ENCODE results near the gene NDST1.

NDST1 gene

DNA sequence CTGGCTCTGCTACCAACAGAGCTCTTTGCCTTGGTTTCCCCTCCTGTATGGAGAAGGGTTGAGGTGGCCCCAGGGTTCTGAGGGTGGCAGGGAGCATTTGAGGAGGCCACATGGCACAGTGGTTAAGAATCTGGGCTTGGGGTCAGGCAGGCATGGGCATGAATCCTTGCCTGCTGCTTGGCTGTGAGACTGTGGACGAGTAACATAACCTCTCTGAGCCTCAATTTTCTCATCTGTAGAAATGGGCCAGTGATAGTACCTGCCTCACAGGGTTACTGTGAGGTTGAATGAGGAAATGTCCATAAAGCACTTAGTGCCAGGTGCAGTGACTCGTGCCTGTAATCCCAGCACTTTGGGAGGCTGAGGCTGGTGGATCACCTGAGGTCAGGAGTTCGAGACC, 5.1 kb upstream of the NDST1 start:
- H3K27ac ChIP-seq, result no peak overlapping the region
- TF ChIP-seq, protein P1, sequence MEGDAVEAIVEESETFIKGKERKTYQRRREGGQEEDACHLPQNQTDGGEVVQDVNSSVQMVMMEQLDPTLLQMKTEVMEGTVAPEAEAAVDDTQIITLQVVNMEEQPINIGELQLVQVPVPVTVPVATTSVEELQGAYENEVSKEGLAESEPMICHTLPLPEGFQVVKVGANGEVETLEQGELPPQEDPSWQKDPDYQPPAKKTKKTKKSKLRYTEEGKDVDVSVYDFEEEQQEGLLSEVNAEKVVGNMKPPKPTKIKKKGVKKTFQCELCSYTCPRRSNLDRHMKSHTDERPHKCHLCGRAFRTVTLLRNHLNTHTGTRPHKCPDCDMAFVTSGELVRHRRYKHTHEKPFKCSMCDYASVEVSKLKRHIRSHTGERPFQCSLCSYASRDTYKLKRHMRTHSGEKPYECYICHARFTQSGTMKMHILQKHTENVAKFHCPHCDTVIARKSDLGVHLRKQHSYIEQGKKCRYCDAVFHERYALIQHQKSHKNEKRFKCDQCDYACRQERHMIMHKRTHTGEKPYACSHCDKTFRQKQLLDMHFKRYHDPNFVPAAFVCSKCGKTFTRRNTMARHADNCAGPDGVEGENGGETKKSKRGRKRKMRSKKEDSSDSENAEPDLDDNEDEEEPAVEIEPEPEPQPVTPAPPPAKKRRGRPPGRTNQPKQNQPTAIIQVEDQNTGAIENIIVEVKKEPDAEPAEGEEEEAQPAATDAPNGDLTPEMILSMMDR (IDR thresholded peaks at IDR 0.05; ENCODE audit: low read depth, low read length, missing control alignments), result no peak
- in situ Hi-C loops (cut with HindIII; ENCODE audit: low pct_ligation_motif_present, low sequenced_read_pairs), result no loop called here
- no peak for DNase-seq
- peaks cover 21% of the 10 kb centered on the region for H3K36me3 ChIP-seq (replicated peaks)
- H3K27me3 ChIP-seq (replicated peaks), result no peaks in the 10 kb centered on the region
- H3K4me3 ChIP-seq (ENCODE audit: low read depth, low read length), result no peak overlapping the region

DNA sequence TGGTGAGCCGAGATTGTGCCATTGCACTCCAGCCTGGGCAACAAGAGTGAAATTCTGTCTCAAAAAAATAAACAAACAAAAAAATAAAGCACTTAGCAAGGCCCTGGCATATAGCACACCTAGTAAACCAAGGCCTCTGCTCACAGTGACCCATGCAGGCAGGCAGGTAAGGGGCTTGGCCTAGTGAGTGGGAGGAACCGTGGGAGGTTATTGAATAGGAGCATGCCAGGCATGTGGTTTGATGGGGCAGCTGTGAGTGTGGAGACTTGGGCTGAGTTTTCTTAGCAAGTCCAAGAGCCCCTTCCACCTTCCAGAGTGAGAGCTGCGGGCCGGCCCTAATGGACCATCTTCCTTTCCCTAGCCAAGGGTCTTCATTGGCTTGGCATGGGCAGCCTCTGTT, 4.5 kb upstream of the NDST1 start:
- in situ Hi-C loops (cut with HindIII; ENCODE audit: low pct_ligation_motif_present, low sequenced_read_pairs), result no loop called here
- Histone ChIP-seq H3K27ac (no peak overlapping the region), H3K4me3 (ENCODE audit: low read depth, low read length) (no peak overlapping the region), H3K36me3 (replicated peaks) (peaks cover 21% of the 10 kb centered on the region), H3K27me3 (replicated peaks) (no peaks in the 10 kb centered on the region)
- DNase-seq, result no peak
- TF ChIP-seq, protein P1 (IDR thresholded peaks at IDR 0.05; ENCODE audit: low read depth, low read length, missing control alignments), result no peak

DNA sequence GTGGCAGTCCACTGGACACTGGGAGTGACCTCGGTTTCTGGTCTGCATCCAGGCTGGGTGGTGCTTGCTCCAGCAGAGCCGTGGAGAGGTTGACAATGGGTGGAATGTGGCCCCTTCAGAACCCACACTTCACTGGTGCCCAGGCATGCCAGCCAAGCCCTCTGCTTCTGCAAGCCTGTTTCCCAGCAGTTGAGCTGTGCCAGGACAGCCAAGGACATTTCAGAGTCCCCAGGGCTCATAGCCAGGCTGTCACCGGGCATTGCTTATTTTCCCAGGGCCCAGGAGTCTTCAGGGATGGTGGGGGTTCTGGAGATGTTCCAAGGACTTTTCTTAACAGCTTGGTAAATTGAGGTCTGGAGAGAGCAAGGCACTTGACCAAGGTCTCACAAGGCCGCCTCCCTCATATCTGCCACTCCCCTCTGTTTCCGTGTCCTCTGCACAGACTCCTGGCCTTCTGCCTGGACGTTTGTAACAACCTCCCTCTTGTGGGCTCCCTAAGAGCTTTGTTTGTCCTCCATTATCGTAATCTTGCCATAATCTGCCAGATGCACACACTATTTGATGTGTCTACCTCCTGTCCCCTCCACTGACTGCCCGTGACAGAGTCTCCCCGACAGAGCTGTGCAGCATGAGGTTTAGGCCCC, 3.8 kb upstream of the NDST1 start:
- H3K27ac ChIP-seq, result no peak overlapping the region
- DNase-seq, result no peak

DNA sequence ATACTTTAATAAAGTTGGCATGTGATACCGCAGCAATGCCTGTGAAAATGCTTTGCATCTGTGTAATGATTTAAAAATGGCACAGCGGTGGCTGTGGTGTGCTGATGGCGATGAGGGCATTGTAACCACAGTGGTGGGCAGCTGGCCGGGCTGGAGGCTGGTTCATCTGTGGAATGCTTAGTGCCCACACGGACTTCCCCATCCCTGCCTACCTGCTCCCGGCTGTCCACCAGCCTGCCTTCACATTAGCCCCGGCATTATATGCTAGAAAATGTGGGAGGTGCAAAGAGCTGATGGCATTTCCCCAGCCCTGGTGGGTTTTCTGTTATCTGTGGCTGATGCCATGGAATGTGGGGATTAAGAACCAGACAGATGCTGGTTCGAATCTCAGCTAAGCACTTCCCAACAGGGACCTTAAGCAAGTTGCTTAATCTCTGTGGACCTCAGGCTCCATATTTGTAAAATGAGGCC, 2.9 kb upstream of the NDST1 start:
- Histone ChIP-seq H3K4me3 (ENCODE audit: low read depth, low read length) (no peak overlapping the region), H3K36me3 (replicated peaks) (peaks cover 12% of the 10 kb centered on the region)
- TF ChIP-seq, protein P1 (IDR thresholded peaks at IDR 0.05; ENCODE audit: low read depth, low read length, missing control alignments), result no peak

More for the DNA sequence above, 3.8 kb upstream of the NDST1 start:
- H3K4me3 ChIP-seq (ENCODE audit: low read depth, low read length), result no peak overlapping the region
- H3K36me3 ChIP-seq (replicated peaks), result peaks cover 18% of the 10 kb centered on the region
- H3K27me3 ChIP-seq (replicated peaks), result no peaks in the 10 kb centered on the region
- in situ Hi-C loops (cut with HindIII; ENCODE audit: low pct_ligation_motif_present, low sequenced_read_pairs), result no loop called here
- TF ChIP-seq, protein P1 (IDR thresholded peaks at IDR 0.05; ENCODE audit: low read depth, low read length, missing control alignments), result no peak

DNA sequence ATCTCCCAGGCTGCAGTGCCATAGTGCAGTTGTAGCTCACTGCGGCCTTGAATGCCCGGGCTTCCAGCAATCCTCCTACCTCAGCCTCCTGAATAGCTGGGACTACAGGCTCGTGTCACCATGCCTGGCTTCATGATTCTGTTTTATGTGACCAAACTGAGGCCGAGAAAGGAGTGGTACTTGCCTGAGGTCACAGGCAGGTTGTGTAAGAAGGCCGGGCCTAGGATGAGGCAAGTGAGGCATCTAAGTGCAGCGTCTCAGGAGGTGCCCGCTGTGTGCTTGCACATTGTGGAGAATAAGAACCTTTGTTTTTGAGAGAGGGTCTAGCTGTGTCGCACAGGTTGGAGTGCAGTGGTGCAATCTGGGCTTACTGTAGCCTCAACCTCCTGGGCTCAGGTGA, 2.1 kb upstream of the NDST1 start:
- TF ChIP-seq, protein P1 (IDR thresholded peaks at IDR 0.05; ENCODE audit: low read depth, low read length, missing control alignments), result no peak
- H3K36me3 ChIP-seq (replicated peaks), result peaks cover 9% of the 10 kb centered on the region
- no peaks in the 10 kb centered on the region for H3K27me3 ChIP-seq (replicated peaks)
- H3K4me3 ChIP-seq (ENCODE audit: low read depth, low read length), result no peak overlapping the region
- in situ Hi-C loops (cut with HindIII; ENCODE audit: low pct_ligation_motif_present, low sequenced_read_pairs), result no loop called here
- H3K27ac ChIP-seq, result no peak overlapping the region
- DNase-seq, result no peak

More for the DNA sequence above, 2.9 kb upstream of the NDST1 start:
- Histone ChIP-seq H3K27me3 (replicated peaks) (no peaks in the 10 kb centered on the region), H3K27ac (no peak overlapping the region)
- no peak for DNase-seq
- in situ Hi-C loops (cut with HindIII; ENCODE audit: low pct_ligation_motif_present, low sequenced_read_pairs), result no loop called here

Measured in brain microvascular endothelial cell (primary cell).